CD4-positive, alpha-beta T cell (primary cell): Measurements from ENCODE around the gene ANKS3. TPM values are rescaled to one million over a fixed set of nuclear protein-coding genes. Genes with fewer than 3 reads are reported as not detected.
A peak's percentile ranks its signal among the peaks of the same experiment; 100 is the strongest.

Experiments used
- ATAC-seq: fragments of 200-7000 bp; cut with Tn5 transposase; one replicate; pipeline ENCODE4 v1.10.0; 2022; ENCODE audit warnings: mild to moderate bottlenecking; ENCODE audit not compliant: poor library complexity
- CTCF ChIA-PET: fragments of 350-600 bp; sonication (Branson Sonifier 250); formaldehyde crosslinking; loops from one replicate; lab custom pipeline; 2021; ENCODE audit warnings: antibody characterized with exemption, inconsistent platforms; lab: Charles Lee
- POLR2A ChIA-PET: fragments of 350-600 bp; sonication (Branson Sonifier 250); formaldehyde crosslinking; loops from one replicate; lab custom pipeline; 2021; ENCODE audit warnings: antibody characterized with exemption, inconsistent platforms; lab: Charles Lee
- DNase-seq, 14 experiments: peaks; one replicate each; pipeline ENCODE4 v3.0.0-alpha.2; 2013 to 2020; ENCODE audit warnings: mixed read lengths in 2 of 14
- H3K27ac ChIP-seq, 2 donors: one replicate each; pipeline versions ENCODE4 v1.5.1 to v1.7.0; 2013; ENCODE audit warnings: low read length in 2 of 2, low read depth in 1 of 2, mild to moderate bottlenecking in 1 of 2
- H3K27me3 ChIP-seq, 2 experiments: 1 replicate in 1 of 2; 2 replicates in 1 of 2; pipeline versions ENCODE4 v1.6.1 to v1.7.0; 2013; ENCODE audit warnings: low read length in 2 of 2, control low read depth in 1 of 2, mild to moderate bottlenecking in 1 of 2, moderate library complexity in 1 of 2; ENCODE audit not compliant: insufficient read depth in 2 of 2, control insufficient read depth in 1 of 2
- H3K36me3 ChIP-seq: one replicate; pipeline ENCODE4 v1.6.1; 2013; ENCODE audit warnings: low read length, control low read depth; ENCODE audit not compliant: insufficient read depth
- H3K4me1 ChIP-seq: one replicate; pipeline ENCODE4 v1.6.1; 2013; ENCODE audit warnings: low read length, control low read depth; ENCODE audit not compliant: insufficient read depth
- H3K4me3 ChIP-seq: one replicate; pipeline ENCODE4 v1.5.1; 2013; ENCODE audit warnings: mild to moderate bottlenecking, low read length, moderate library complexity
- H3K9me3 ChIP-seq, 2 experiments: 1 replicate in 1 of 2; 2 replicates in 1 of 2; pipeline versions ENCODE4 v1.6.1 to v1.7.0; 2013; ENCODE audit warnings: low read length in 2 of 2, mild to moderate bottlenecking in 2 of 2, control low read depth in 1 of 2, moderate library complexity in 1 of 2; ENCODE audit not compliant: control insufficient read depth in 1 of 2, insufficient read depth in 1 of 2
- H3K27ac Mint-ChIP-seq: one replicate; pipeline ENCODE4 v1.8.0; 2020; ENCODE audit warnings: mixed read lengths
- H3K27me3 Mint-ChIP-seq: one replicate; pipeline ENCODE4 v1.8.0; 2021; ENCODE audit warnings: mixed read lengths
- H3K36me3 Mint-ChIP-seq: one replicate; pipeline ENCODE4 v1.8.0; 2021; ENCODE audit warnings: low read depth, mixed read lengths
- H3K4me1 Mint-ChIP-seq: one replicate; pipeline ENCODE4 v1.8.0; 2021; ENCODE audit warnings: low read depth, mixed read lengths
- H3K4me3 Mint-ChIP-seq: one replicate; pipeline ENCODE4 v1.8.0; 2020; ENCODE audit warnings: mild to moderate bottlenecking, mixed read lengths
- H3K9me3 Mint-ChIP-seq: one replicate; pipeline ENCODE4 v1.8.0; 2020; ENCODE audit warnings: mixed read lengths
- CTCF ChIP-seq: fragments of 200-600 bp; IDR thresholded peaks from one replicate; pipeline ENCODE4 v1.8.0; 2022; ENCODE audit warnings: antibody characterized with exemption, mild to moderate bottlenecking
- intact Hi-C, 2 experiments: fragments of 100-400 bp; cut with DNase I in 1 of 2; cut with micrococcal nuclease in 1 of 2; formaldehyde crosslinking; loops; one replicate each; pipeline versions ENCODE4 v1.15.1 to v1.9.0; 2023 to 2025; cut with DNase I, micrococcal nuclease
- total RNA-seq, 174 experiments: library from RNA in 2 of 174; stranded (reverse) in 2 of 174; gene quantifications; one replicate each; pipeline ENCODE4 v1.2.3 and lab custom pipeline; 2021 to 2026

The ANKS3 gene
- total RNA-seq, 2 experiments from 2014 or later = 13.5 TPM

- Histone ChIP-seq H3K4me3 (no peak overlapping the region), H3K9me3 (no peaks in the 10 kb centered on the region), H3K27ac (no peak overlapping the region), H3K4me1 (peaks cover 7% of the 10 kb centered on the region), H3K27me3 (no peaks in the 10 kb centered on the region), H3K36me3 (peaks cover 66% of the 10 kb centered on the region)
- Mint-ChIP-seq H3K36me3 (peaks cover 51% of the 10 kb centered on the region), H3K4me1 (no peaks in the 10 kb centered on the region), H3K27me3 (no peaks in the 10 kb centered on the region), H3K4me3 (no peak overlapping the region), H3K9me3 (no peaks in the 10 kb centered on the region), H3K27ac (no peak overlapping the region)
- peak in 1 of 14 experiments; percentile 3 for DNase-seq
- intact Hi-C loops = no loop called here
- ChIA-PET POLR2A (interaction anchor here (1.1 kb wide), 1 partner anchor 9 kb away, joined by 4 read pairs; the partner anchor contains the start of gene NUDT16L1), CTCF (no interaction called here)
- ATAC-seq = no peak
- no peak for TF ChIP-seq CTCF
Measured at GRCh38 chr16:4702466-4702808, 31.6 kb downstream of the ANKS3 start.

- H3K9me3 Mint-ChIP-seq = no peaks in the 10 kb centered on the region
- H3K36me3 Mint-ChIP-seq = peaks cover 47% of the 10 kb centered on the region
- H3K4me3 ChIP-seq = no peak overlapping the region
- H3K27me3 Mint-ChIP-seq = no peaks in the 10 kb centered on the region
- H3K9me3 ChIP-seq = no peaks in the 10 kb centered on the region
- ChIA-PET POLR2A (interaction anchor here (1.1 kb wide), 1 partner anchor 8 kb away, joined by 4 read pairs; the partner anchor contains the start of gene NUDT16L1), CTCF (no interaction called here)
- no peaks in the 10 kb centered on the region for H3K4me1 Mint-ChIP-seq
- H3K36me3 ChIP-seq = peaks cover 69% of the 10 kb centered on the region
- H3K27me3 ChIP-seq = no peaks in the 10 kb centered on the region
- intact Hi-C loops = no loop called here
- DNase-seq (peak in 1 of 14 experiments; percentile 16), ATAC-seq (no peak)
- no peak overlapping the region for H3K4me3 Mint-ChIP-seq
- H3K27ac Mint-ChIP-seq = no peak overlapping the region
- TF ChIP-seq CTCF = no peak
- no peak overlapping the region for H3K27ac ChIP-seq
- H3K4me1 ChIP-seq = peaks cover 7% of the 10 kb centered on the region
Measured at GRCh38 chr16:4701791-4702465, 32.1 kb downstream of the ANKS3 start.

- Mint-ChIP-seq H3K9me3 (no peaks in the 10 kb centered on the region), H3K4me3 (no peak overlapping the region), H3K27ac (no peak overlapping the region), H3K36me3 (peaks cover 40% of the 10 kb centered on the region), H3K4me1 (no peaks in the 10 kb centered on the region), H3K27me3 (no peaks in the 10 kb centered on the region)
- Histone ChIP-seq H3K27ac (no peak overlapping the region), H3K36me3 (peaks cover 71% of the 10 kb centered on the region), H3K4me1 (peaks cover 7% of the 10 kb centered on the region), H3K4me3 (no peak overlapping the region), H3K27me3 (no peaks in the 10 kb centered on the region), H3K9me3 (no peaks in the 10 kb centered on the region)
- ChIA-PET CTCF (no interaction called here), POLR2A (no interaction called here)
- DNase-seq = peak in 1 of 14 experiments; percentile 10
- intact Hi-C loops = no loop called here
- ATAC-seq = no peak
- no peak for TF ChIP-seq CTCF
Measured at GRCh38 chr16:4700997-4701743, 32.9 kb downstream of the ANKS3 start.
